RPMI8226 (cell line): ENCODE data around the gene ENTPD6.
A peak's percentile ranks its signal among the peaks of the same experiment; 100 is the strongest.
"Not testable (repeated sequence)": the region's sequence is repeated elsewhere in the genome, so short reads cannot be mapped to it uniquely, and the experiment has no call there.

Source experiments
- DNase-seq: peaks from one replicate; pipeline ENCODE4 v3.0.0-alpha.2; 2015

Gene ENTPD6

DNA sequence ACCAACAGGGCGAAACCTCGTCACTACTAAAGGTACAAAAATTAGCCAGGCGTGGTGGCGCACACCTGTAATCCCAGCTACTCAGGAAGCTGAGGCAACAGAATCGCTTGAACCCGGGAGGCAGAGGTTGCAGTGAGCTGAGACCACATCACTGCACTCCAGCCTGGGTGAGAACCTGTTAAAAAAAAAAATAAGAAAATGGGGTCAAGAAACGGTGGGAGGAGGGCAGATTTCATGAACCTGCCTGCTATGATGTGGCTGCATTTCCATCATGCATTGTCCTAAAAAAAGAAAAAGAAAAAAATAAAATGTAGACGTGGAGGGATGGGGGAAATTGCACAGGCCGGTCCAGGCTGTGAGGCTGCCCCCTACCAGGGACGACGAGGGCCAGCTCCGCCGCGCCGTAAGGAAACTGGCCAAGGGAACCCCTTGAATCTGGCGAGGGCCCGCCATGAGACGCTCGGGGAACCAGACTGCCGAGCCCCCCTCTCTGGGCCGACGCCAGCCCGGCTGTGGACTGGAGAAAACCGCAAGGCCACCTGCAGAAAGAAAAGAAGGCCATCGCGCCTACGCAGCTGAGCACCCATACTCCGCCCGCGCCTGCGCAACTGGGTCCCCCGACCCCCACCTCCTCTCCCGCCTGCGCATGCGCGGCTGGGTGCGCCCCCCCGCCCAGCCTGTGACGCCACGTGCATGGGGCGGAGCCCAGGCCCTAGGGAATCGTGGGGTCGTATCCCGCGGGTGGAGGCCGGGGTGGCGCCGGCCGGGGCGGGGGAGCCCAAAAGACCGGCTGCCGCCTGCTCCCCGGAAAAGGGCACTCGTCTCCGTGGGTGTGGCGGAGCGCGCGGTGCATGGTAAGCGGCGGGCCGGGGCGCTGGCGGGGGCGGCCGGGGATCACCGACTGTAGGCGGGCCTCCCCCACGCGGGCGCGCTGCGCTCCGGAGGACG, at the start of gene ENTPD6:
Gene ENTPD6 (plus strand): TSS at position 699 of the 948 bp plus-strand sequence. CDS start 10,825 bp downstream, outside the sequence.
- peak; percentile 98 for DNase-seq

DNA sequence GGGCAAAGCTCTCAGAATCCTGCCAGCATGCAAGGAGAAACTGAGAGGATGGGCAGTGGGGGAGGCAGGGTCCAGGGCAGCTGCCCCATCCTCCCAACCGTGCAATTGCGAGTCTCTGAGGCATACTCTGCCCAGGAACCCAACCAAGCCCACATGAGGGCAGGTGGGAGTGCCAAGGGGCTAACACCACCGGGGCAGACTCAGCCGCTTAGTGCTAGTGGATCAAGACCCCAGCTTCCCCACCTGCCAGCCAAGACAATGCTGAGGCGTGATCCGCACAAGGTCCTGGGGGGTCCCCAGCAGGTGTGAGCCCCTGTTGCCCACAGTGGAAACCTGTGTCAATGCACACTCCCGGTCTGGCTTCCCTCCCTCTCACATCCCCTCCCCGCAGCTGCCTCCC, 48.5 kb upstream of the ENTPD6 start:
- DNase-seq, result no peak

DNA sequence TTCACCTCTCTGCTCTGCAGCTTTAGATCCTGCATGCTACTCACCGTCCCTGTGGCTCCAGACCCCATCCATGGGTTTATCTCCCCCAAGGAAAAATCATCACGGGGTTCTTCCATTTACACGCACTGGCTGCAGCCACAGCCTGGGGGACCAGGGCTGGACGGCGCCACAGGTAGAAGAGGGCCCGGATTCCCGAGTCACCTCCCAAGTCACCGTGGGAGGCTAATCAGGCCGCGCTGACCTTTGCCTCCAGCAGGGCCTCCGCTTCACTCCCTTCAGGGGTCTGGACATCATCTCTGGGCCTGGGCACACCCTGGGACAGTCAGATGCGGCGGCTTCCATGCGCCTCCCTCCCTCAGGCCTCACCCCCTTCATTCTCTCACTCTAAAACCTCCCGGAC, 47.8 kb upstream of the ENTPD6 start:
- no peak for DNase-seq

DNA sequence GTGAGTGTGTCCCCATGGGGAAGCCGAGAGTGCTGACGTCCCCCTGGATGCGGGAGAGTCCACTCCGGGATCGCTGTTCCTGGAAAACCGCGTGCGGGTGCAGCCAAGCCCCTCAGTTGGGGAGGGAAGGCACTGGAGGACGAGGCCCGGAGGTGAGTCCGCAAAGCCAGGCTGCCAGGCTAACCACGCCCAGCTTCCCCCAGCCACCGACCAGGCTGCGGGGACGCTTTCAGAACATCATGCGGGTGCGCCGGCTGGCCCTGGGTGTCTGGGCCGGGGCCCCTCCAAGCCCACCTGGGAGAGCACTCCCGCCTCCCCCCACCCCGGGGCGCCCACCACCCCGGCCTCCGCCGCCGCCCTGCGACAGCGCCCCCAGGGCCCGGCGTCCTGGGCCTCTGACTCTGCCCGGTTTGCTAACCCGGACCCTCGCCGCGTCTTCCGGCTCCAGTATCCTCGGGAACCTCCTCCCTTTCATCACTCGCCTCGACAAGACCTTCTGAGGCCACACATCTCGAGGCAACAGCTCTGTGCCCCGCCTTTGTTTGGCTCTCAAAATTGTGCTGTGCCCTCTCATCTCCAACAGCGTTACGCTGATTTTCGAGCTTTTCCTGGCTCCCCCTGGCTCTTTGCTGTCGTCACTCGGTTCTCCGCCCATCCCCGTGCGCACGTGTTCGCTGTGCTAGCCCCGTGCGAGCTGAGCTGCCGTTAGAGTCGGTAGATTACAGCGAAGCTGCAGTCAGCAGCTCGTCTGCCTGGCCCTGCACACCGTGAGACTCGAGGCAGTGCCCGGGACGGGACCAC, 47.1 kb upstream of the ENTPD6 start:
- peak; percentile 20 for DNase-seq

DNA sequence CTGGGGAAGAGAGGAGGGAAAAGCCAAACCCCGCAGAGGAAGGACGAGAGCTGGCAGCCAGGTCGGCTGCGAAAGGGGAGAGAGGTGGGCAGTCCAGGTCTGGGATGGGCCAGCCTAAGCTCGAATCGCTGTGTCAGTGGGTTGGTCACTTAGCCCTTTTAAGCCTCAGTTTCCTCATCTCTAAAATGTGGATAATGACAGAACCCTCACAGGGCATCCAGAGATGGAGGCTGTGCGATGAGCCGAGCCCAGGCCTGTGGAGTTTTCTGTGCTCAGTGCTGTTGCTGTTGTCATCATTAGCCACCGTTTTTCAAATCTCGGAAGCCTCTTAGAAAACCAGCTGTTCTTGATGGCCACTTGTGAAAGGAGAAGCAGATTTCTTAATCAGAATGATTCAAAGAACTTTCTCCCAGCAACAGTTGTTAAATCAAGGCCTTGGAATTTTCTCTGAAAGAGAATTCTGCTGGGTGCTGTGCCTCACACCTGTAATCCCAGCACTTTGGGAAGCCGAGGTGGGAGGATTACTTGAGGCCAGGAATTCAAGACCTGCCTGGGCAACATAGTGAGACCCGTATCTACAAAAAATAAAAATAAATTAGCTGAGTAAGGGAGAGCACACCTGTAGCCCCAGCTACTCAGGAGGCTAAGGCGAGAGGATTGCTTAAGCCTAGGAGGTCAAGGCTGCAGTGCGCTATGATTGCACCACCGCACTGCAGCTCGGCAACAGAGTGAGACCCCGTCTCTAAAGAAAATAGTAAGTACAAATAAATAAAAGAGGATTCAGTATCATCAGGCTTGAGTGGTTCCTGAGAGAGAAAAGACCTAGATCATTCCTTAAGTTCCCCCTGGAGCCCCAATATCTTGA, 46.3 kb upstream of the ENTPD6 start:
- no peak for DNase-seq

DNA sequence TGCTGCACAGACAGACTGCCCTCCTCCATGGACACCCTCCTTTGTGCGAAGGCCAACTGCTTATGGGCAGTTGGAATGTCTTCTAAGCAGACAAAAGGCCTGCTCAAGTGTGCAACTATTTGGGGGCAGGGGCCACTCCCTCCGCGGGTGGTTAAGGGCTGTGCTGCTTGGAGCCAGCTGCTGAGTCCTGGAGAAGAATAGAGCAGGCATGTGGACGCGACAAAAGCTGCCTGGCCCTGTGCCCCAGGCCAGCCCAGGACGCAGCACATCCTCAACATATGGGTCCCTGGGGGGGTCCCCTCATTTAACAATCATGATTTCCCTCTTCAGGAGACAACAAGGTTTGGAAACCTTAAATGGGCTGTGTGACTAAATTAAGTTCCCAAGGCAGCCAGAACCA, 45.5 kb upstream of the ENTPD6 start:
- no peak for DNase-seq

DNA sequence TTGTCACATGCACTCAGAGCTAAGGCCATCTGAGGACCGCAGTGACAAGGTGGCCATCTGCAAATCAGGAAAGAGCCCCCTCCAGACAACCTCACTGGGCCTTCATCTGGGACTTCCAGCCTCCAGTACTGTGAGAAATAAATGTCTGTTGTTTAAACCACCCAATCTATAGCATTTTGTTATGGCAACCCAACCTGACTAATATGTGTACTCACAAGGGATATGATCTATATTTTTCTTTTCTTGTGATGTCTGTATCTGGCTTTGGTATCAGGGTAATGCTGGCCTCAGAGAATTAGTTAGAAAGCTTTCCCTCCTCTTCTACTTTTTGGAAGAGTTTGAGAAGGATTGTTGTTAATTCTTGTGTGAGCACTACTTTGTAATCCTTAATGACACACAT, 37.5 kb upstream of the ENTPD6 start:
- no peak for DNase-seq

DNA sequence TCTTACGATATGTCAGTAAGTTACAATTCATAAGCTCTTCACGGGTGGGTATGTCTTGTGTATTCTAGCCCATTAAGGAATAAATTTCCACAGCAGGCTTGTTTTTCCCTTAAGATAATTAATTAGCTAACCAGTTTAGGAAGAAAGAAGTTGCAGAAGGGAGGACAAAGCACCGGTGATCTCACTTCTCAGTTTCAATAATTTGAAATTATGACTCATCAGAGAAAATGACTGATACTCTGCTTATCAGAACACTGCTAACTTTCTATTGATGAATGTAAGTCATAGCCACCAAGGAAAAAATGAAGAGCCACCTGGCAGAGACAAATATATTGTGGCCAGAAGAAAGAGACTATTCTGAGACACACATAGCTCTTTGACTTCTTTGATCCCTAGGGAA, 35.0 kb upstream of the ENTPD6 start:
- DNase-seq, result no peak

DNA sequence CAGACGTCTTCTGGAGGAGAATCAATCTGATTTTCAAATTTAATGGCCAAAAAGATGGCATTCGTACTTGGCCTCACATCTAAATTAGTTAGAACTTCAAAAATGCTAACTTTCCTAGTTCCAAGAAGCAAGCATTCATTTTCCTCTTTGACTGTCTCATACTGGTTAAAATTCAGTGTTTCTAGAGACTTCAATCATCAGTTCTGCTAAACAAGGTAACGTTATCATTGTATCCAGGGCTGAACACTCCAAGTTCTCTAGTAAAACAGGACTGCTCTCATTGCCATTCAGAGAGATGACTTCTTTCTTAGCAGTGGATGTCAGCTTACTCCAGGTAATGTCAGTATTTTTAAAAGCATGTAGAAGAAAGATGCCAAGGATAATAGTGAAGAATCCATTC, 34.6 kb upstream of the ENTPD6 start:
- DNase-seq, result no peak

DNA sequence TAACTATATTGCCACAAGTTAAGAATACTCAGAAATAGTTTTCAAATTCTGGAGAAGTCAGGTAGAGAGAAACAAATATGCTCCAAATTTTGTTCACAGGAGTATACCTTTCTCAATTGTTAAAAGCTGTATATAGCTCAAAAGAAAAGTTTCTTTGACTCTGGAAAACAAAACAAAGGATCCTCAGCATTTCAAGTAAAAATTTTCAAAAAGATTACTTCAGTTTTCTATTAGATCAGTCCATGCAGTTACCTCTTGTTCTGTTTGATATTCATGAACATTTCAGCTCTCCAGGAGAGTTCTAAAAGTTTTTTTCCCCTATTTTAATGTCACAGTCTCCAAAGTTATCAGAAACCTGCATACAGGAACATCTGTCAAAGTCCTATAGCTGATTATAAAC, 30.4 kb upstream of the ENTPD6 start:
- no peak for DNase-seq

DNA sequence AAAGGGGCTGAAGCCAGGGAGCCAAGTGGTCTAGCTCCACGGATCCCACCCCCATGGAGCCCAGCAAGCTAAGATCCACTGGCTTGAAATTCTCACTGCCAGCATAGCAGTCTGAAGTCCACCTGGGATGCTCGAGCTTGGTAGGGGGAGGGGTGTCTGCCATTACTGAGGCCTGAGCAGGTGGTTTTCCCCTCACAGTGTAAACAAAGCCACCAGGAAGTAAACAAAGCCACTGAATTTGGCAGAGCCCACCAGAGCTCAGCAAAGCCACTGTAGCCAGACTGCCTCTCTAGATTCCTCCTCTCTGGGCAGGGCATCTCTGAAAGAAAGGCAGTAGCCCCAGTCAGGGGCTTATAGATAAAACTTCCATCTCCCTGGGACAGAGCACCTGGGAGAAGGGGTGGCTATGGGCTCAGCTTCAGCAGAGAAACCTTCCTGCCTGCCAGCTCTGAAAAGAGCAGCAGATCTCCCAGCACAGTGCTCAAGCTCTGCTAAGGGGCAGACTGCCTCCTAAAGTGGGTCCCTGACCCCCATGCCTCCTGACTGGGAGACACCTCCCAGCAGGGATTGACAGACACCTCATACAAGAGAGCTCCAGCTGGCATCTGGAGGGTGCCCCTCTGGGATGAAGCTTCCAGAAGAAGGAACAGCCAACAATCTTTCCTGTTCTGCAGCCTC, 29.3 kb upstream of the ENTPD6 start:
- not testable (repeated sequence) for DNase-seq

DNA sequence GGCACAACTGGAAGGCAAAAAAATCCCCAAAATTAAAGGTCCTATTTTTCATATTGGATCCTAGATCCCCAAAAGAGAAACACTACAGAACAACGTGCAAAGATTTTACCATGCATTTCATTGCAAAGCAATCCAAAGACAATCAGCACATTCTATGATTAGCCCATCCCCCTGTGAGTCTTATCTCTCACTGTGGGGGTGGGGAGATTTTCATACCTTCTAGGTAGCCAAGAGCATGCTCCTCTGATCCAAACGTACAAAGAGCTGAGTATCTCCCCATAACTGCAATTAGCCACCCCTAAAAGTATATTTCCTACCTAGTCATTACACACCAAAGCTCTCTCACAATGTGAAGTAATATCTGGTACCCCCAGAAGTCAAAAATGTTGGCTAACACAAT, 22.2 kb upstream of the ENTPD6 start:
- no peak for DNase-seq

DNA sequence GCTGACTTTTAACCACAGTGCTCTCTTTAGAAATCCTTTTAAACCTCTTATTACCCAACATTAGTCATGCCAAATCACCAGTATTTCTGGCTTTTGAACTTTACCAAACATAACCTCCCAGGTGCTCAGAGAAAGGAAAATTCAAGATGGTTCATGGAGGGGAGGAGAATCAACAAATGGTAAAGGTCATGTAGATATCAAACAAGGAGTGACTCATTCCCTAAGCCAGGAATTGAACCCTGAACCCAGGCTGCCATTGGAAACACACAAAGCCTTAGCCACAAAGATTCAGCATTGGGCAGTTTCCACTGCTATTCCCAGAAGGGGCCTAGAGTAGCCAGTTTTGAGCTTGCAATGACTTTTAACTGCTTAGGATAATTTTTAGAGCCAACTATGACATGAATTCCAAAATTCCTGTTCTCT, 21.6 kb upstream of the ENTPD6 start:
- no peak for DNase-seq

DNA sequence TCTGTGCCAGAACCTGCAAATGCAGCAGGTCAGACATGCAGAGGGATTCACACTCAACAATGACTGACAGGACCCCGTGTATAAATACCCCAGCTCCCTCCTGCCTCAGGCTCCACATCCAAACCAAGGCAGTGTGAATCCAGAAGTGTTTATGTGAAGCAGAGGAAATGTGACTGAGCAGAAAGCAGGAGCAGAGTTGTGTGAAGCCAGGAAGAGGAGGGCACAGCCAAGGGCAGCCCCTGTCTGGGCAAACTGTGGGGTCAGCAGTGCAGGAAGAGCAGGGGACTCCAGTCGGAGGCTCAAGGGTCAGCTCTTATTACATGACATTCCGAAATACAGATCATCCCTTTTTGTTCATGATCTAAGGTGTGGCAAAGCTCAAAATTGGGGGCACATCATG, 19.3 kb upstream of the ENTPD6 start:
- no peak for DNase-seq

DNA sequence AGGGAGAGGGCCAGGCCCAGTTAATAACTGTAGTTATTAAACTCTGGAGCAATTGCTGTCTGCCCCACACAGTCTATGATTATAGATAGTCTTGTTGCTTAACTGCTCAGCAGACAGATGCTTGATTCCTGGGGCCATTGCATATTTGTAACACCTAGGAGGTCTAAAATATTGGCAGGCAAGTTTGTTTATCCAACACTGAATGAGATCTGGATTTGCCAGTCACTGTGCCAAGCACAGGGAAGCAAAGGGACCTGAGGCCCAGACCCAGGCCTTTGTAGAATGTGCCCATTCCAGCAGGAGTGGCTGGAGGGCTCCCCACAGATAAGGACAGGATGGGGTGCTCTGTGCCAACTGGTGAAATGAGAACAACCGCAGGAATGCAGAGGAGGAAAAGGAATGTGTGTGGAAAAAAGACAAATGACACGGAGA, 17.6 kb upstream of the ENTPD6 start:
- no peak for DNase-seq

DNA sequence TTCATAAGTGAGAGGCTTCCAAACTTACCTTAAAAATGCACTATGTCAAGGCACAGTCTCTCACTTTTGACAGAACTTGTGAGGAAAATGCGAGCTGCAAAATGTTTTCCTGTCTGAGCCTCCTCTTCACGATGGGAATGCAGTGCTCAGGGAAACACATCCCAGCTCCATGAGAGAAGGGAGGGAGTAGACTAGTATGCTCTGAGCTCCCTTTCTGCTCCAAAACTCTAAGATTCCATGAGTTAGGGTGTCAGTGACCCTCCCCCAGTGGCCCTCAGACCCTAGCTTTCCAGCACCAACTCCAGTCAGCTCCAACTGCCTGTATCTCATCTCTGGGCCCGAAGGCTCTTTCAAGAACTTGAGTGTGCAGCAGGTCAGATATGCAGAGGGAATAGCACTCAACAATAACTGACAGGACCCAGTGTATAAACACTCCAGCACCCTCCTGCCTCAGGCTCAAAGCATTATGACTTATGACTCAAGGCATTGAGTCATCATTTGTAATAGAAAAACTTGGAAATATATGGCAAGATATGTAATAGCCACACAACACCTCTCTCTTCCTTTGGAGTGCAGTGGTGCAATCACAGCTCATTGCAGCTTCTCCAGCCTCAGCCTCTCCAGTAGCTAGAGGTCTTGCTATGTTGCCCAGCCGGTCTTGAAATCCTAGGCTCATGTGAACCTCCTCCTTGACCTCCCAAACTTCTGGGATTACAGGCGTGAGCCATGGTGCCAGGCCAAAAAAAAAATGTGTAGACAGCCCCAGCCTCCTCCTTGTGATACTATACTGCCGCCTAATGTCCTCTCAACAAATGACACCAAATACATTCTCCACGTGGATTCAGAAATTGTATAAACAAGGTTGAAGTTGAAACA, 16.7 kb upstream of the ENTPD6 start:
- peak; percentile 64 for DNase-seq

DNA sequence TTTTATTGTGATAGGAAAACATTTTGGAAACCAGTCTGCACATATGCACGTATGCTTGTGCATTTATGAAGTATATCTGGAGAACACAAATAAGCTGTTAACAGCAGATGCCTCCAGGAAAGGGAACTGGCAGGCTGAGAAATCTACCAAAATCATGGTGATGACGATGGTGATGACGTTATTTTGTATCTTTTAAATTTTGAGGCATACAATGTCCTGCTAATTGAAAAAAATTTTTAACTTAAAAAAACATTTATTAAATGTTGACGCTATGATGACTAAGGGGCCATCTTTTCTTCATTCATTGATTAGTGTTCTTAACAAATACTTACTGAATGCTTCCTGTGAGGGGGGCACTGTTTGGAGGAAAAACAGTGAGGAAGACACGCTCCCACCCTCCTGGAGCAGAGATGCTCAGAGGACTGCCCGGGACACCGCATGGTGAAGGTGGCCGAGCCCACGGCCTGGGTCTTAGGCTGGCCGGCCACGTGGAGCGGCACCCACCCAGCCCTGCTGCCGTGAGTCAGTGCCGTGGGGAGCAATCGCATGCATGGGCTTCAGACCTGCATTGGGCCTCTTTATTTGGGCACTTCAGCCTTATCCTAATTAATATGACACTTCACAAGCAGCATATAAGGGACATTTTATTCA, 15.9 kb upstream of the ENTPD6 start:
- DNase-seq, result no peak

DNA sequence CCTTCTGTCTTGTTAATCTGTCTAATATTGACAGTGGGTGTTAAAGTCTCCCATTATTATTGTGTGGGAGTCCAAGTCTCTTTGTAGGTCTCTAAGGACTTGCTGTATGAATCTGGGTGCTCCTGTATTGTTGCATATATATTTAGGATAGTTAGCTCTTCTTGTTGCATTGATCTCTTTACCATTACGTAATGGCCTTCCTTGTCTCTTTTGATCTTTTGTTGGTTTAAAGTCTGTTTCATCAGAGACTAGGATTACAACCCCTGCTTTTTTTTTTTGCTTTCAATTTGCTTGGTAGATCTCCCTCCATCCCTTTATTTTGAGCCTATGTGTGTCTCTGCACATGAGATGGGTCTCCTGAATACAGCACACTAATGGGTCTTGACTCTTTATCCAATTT, 11.1 kb upstream of the ENTPD6 start:
- not testable (repeated sequence) for DNase-seq

DNA sequence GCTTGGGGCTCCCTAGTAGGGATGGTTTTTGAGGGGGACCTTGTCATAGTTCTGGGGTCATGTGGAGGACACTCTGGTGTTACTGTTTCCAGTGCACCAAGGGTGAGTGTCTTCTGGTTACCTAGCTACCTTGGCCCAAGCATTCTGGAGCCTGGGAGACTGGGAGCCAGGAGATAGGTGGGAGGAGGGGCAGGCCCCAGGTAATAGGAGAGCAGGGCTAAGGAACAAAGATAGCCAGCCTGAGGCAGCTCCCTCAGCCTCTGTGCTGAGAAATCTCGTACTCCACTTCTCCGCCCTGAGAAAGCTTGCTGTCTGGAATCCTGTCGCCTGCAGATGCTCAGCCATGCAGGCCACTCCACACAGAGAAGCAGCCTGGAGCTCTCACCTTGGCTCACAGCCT, 8.3 kb upstream of the ENTPD6 start:
- no peak for DNase-seq

DNA sequence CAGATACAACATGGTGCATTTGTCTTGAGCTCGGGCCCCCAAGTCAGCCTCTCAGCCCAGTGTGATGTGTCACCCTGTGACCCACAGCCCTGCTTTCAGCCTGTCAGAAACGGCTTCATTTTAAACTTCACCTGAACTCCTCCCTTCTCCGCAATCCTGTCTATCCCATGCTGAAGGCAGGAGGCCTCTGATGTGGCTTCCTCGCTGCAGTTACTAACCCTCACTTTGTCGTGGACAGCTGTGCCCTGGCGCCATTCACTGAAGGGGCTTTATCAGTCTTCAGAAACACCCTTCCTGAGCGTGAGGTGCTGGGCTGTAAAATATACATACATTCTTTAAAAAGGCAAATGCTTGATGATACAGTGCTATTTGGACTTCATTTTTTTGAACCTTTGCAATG, 7.9 kb upstream of the ENTPD6 start:
- DNase-seq, result no peak

DNA sequence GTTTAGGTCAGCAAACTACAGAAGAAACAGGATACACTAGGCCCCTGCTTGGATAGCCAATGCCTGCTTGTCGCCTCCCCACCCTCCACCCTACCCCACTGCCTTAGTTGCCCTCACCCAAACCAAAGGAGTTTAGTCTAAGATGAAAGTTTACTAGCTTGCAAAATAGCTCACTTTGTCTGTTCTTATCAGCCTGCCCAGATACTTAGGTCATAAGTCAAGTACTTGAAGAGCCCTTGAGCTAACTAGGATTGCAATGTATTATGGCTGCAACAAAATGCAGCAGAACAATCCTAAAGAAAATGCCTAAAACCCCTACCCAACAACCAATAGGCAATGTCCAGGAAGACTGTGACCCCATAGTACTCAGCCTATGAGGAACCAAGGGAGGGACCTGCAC, 7.3 kb upstream of the ENTPD6 start:
- DNase-seq, result no peak
